IPS-15b (cell line): ENCODE measurements around the gene SLC35D2.
"Not testable (repeated sequence)": the region's sequence is repeated elsewhere in the genome, so short reads cannot be mapped to it uniquely, and the experiment has no call there.

Source experiments
- H3K27me3 ChIP-seq: one replicate; pipeline ENCODE4 v1.6.1; 2013; ENCODE audit warnings: low read length; ENCODE audit not compliant: control insufficient read depth, insufficient read depth
- H3K36me3 ChIP-seq: one replicate; pipeline ENCODE4 v1.6.1; 2013; ENCODE audit warnings: low read length; ENCODE audit not compliant: control insufficient read depth, insufficient read depth
- H3K4me1 ChIP-seq: one replicate; pipeline ENCODE4 v1.6.1; 2013; ENCODE audit warnings: mild to moderate bottlenecking, low read length; ENCODE audit not compliant: control insufficient read depth, insufficient read depth
- H3K4me3 ChIP-seq: one replicate; pipeline ENCODE4 v1.5.1; 2013; ENCODE audit warnings: low read depth, low read length
- H3K9ac ChIP-seq: one replicate; pipeline ENCODE4 v1.6.1; 2013; ENCODE audit warnings: low read depth, mild to moderate bottlenecking, low read length
- H3K9me3 ChIP-seq: one replicate; pipeline ENCODE4 v1.6.1; 2013; ENCODE audit warnings: mild to moderate bottlenecking, low read length; ENCODE audit not compliant: control insufficient read depth, insufficient read depth

Gene SLC35D2

DNA sequence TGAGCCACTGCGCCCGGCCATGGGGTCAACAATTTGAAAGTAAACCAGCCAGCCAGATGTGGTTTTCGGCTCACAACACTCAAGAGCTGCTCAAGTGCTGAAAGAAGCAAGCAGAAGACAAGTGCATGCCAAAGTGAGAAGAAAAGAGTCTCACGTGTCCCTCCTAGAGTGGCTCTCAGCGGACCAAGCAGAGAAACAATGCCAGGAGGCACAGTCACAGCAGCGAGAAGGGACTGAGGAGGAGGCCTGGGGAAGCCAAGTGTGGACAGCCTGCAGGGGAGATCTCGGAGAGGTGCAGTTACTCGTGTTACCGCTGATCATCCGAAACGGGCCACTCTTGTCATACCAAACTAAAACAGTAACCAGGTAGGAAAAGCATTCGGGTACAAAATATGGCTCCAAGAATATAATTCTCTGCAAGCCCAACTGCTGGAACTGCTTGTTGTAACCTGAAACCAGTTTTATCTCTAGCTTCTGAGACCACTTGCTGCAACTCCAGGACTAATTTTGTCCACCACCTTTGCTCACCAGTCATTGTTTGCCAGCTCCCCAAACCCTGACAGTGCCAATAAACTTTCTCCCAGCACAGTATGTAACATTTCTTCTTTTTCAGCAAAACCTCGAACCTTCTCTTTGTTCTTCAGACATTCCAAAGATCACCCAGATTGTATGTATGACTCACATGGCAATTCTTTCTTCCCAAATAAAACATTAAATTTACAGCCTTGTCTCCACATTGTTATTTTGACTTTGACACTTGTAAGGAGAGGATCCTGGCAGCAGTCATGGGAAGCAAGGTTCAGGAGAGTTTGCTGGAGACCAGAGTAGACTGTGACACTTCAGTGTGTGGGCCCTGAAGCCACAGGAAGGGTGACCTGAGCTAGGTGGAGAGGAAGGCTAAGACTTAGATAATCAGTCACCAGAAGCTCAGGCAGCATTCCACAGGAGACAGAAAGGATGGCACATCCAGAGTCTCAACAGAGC lies 6.3 kb downstream of the SLC35D2 start:
- Histone ChIP-seq H3K9me3 (no peaks in the 10 kb centered on the region), H3K4me3 (no peak overlapping the region), H3K36me3 (no peaks in the 10 kb centered on the region), H3K9ac (no peak overlapping the region), H3K4me1 (no peaks in the 10 kb centered on the region), H3K27me3 (no peaks in the 10 kb centered on the region)

DNA sequence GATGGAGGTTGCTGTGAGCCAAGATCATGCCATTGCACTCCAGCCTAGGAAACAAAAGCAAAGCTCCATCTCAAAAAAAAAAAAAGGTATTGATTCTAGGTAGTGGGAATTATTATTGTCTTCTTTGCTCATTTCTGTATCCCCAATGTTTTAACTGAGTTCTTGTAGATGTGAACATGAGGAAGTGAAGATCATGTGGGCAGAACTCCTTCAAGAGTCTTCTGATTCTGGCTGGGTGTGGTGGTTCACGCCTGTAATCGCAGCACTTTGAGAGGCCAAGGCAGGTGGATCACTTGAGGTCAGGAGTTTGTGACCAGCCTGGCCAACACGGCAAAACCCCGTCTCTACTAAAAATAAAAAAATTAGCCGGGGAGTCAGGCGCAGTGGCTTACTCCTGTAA lies 8.0 kb downstream of the SLC35D2 start:
- H3K4me1 ChIP-seq, H3K9me3 ChIP-seq, H3K27me3 ChIP-seq, H3K36me3 ChIP-seq, H3K4me3 ChIP-seq, H3K9ac ChIP-seq: not testable (repeated sequence)

DNA sequence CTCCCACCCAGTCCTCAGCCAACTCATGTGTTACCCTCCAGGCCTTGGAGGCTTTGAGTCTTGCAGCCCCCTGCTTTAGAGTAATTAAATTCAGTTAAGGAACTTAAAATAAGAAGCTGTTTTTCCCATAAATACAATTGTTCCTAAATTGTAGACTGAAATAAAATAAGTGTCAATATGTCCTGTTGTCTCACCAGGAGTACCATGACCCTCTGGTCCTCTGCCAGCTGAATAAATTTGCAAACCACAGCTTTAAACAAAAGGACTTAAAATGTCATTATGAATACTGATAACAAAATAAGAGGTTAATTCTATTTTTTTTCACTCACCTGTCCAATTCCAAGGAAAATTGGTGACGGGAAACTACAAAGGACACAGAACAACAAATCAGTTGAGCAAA lies 15.6 kb downstream of the SLC35D2 start:
- H3K27me3 ChIP-seq: no peaks in the 10 kb centered on the region
- H3K4me1 ChIP-seq: no peaks in the 10 kb centered on the region
- H3K9ac ChIP-seq: no peak overlapping the region
- no peaks in the 10 kb centered on the region for H3K36me3 ChIP-seq
- H3K4me3 ChIP-seq: no peak overlapping the region
- H3K9me3 ChIP-seq: no peaks in the 10 kb centered on the region

DNA sequence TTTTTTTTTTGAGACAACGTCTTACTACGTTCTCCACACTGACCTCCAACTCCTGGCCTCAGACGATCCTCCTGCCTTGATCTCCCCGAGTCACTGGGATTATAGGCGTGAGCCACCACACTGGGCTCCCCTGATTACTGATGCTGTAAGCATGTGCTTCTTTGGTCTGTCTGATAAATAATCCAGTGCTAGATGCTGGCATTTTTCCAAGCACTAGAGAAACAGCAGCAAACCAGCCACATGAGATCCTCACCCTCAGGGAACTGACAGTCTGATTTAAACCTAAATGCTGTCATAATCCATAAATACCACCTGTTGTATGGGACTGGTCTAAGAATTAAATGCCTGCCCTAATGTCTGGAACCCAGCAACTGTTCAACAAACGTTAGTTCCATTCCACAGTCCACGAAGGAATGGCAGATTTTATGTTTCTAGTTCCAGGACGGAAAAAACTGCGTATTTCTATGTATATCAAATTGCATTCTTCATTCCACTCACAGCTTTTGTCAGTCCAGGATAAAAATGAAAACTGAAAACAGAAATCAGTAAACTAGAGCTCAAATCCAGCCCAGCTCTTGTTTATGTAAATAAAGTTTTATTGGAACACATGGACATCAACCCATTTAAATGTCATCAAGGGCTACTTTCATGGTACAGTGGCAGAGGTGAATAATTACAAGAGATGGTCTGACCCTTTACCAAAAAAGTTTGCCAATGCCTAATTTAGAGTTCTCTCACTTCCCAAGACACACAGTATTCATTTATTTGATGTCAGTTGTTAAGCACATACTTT lies 20.1 kb downstream of the SLC35D2 start:
- H3K4me1 ChIP-seq: no peaks in the 10 kb centered on the region
- no peak overlapping the region for H3K9ac ChIP-seq
- H3K9me3 ChIP-seq: no peaks in the 10 kb centered on the region
- H3K27me3 ChIP-seq: no peaks in the 10 kb centered on the region
- no peaks in the 10 kb centered on the region for H3K36me3 ChIP-seq
- no peak overlapping the region for H3K4me3 ChIP-seq

DNA sequence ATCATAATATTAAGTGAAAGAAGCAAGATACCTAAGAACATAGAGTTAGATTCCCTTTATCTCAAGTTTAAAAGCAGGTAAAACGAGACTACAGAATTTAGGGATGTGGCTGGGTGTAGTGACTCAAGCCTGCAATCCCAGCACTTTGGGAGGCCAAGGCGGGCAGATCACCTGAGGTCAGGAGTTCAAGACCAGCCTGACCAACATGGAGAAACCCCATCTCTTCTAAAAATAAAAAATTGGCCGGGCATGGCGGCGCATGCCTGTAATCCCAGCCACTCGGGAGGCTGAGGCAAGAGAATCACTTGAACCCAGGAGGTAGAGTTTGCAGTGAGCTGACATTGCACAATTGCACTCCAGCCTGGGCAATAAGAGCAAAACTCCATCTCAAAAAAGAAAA lies 21.4 kb downstream of the SLC35D2 start:
- not testable (repeated sequence) for H3K9me3 ChIP-seq, H3K9ac ChIP-seq, H3K4me3 ChIP-seq, H3K27me3 ChIP-seq, H3K36me3 ChIP-seq, H3K4me1 ChIP-seq

DNA sequence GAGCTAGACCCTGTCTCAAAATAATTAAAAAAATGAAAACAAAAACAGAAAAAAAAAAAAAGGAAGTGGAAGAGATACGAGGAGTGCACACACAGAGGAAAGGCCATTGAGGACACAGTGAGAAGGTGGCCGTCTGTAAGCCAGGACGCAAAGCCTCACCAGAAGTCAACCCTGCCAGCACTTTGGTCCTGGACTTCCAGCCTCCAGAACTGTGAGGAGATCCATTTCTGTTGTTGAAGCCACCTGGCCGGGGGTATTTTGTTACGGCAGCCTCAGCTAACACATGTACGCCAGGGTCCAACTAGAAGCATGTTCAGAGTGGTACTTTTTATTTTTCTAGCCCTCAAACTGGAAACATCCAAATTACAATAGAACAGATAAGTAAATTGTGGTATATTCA lies 21.8 kb downstream of the SLC35D2 start:
- Histone ChIP-seq H3K4me1 (no peaks in the 10 kb centered on the region), H3K27me3 (no peaks in the 10 kb centered on the region), H3K36me3 (no peaks in the 10 kb centered on the region), H3K9ac (no peak overlapping the region), H3K4me3 (no peak overlapping the region), H3K9me3 (no peaks in the 10 kb centered on the region)

DNA sequence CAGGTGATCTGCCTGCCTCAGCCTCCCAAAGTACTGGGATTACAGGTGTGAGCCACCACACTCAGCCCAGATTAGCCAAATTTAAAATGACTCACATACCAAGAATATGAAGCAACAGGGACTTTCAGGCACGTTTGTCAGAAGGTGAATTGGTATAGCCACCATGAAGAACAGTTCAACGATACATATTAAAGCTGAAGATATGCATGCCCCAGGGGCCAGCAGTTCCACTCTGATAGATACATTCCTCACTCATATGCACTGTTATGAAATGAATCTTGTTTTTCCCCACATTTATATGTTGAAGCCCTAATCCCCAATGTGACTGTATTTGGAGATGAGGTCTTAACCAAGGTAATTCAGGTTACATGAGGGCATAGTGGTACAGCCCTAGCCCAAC lies 22.5 kb downstream of the SLC35D2 start:
- Histone ChIP-seq H3K9ac (no peak overlapping the region), H3K9me3 (no peaks in the 10 kb centered on the region), H3K36me3 (no peaks in the 10 kb centered on the region), H3K4me1 (no peaks in the 10 kb centered on the region), H3K4me3 (no peak overlapping the region), H3K27me3 (no peaks in the 10 kb centered on the region)

DNA sequence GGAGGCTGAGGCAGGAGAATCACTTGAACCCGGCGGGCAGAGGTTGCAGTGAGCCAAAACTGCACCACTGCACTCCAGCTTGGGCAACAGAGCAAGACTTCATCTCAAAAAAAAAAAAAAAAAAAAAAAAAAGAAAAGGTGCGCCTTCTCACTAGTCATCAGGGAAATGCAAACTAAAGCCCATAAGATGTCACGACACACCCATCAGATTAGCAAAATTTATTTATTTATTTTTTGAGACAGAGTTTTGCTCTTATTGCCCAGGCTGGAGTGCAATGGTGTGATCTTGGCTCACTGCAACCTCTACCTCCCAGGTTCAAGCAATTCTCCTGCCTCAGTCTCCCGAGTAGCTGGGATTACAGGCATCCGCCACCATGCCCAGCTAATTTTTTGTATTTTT lies 23.0 kb downstream of the SLC35D2 start:
- H3K9ac ChIP-seq, H3K4me1 ChIP-seq, H3K36me3 ChIP-seq, H3K27me3 ChIP-seq, H3K4me3 ChIP-seq, H3K9me3 ChIP-seq: not testable (repeated sequence)

DNA sequence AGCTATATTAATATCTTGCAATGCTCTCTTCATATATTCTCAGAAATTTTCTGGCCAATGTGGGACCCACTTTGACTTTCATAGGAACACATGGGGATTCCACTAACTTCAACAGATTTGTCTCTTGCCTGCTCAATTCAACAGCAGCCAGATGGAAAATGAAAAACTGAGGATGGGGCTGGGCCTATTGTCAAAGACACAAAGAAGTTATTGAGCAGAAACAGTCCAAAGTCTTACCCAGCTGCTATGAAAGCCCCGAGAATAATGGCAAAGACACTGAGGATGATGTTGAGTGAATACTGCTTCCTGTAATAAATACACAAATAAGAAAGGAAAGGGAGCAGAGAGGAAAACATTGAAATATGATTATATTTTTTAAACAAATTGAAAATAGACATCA lies 32.6 kb downstream of the SLC35D2 start:
- Histone ChIP-seq H3K4me1 (peaks cover 5% of the 10 kb centered on the region), H3K9me3 (no peaks in the 10 kb centered on the region), H3K9ac (no peak overlapping the region), H3K27me3 (no peaks in the 10 kb centered on the region), H3K36me3 (no peaks in the 10 kb centered on the region), H3K4me3 (no peak overlapping the region)

DNA sequence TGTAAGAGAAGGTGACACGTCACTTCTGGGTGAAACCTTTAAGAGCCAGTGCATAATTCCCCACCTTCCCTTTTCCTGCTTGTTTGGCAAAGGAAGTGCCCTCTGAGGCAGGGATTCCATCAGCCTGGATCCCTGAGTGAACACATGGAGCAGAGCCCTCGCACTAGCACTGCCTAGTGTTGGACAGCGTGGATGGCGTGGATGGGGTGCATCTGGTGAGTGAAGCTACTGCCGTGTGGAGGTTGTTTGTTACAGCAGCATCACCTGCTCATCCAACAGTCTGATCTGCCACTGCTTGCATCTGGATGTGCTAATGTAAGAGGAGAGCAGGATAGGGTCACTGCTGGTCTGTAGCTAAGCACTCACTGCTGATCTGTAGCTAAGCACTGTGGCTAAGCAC lies 35.2 kb downstream of the SLC35D2 start:
- H3K36me3 ChIP-seq: no peaks in the 10 kb centered on the region
- H3K9me3 ChIP-seq: no peaks in the 10 kb centered on the region
- no peak overlapping the region for H3K9ac ChIP-seq
- H3K27me3 ChIP-seq: no peaks in the 10 kb centered on the region
- peaks cover 27% of the 10 kb centered on the region for H3K4me1 ChIP-seq
- no peak overlapping the region for H3K4me3 ChIP-seq

DNA sequence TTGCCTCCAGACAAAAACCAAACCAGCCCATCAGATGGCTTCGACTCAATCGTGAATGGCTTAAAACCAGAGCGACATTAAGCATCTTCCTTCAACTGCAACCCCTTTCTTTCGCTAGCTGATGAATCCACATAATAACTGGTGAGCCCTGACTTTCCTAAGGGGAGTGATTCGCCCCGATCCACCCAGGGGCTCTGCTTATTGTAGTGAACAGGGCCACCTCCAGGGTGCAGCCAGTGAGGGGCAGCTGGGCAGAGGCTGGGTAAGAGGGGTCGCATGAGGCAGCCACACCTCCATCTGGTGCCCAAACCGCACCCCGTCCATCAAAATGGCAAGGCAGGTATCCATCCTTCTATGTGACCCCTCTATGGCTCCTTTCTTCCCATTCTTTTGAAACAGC lies 38.0 kb downstream of the SLC35D2 start:
- Histone ChIP-seq H3K4me1 (peaks cover 29% of the 10 kb centered on the region), H3K4me3 (no peak overlapping the region), H3K36me3 (no peaks in the 10 kb centered on the region), H3K9me3 (no peaks in the 10 kb centered on the region), H3K9ac (no peak overlapping the region), H3K27me3 (no peaks in the 10 kb centered on the region)
